GM23338 (cell line): ENCODE results near the gene SIRPB2.
A peak's percentile ranks its signal among the peaks of the same experiment; 100 is the strongest.

ENCODE experiments used
- CTCF ChIP-seq, 2 experiments: fragments of 200-600 bp in 1 of 2; sonication (generic) in 1 of 2; conservative IDR thresholded peaks; 2 replicates each; pipeline versions ENCODE4 v1.5.1 to v1.6.1; 2016 to 2017; ENCODE audit warnings: antibody characterized with exemption in 2 of 2, low read depth in 2 of 2, mild to moderate bottlenecking in 2 of 2, moderate library complexity in 1 of 2
- ETS1 ChIP-seq: IDR thresholded peaks from 2 replicates; pipeline ENCODE4 v1.6.1; 2016; ENCODE audit warnings: antibody characterized with exemption
- POLR2AphosphoS5 ChIP-seq: IDR thresholded peaks from 2 replicates; pipeline ENCODE4 v1.6.1; 2016; ENCODE audit warnings: antibody characterized with exemption, low read depth

GRCh38 chr20:1466211-1467081 is 24.8 kb downstream of the SIRPB2 start, which contains the start of gene NSFL1C:
- TF ChIP-seq ETS1 (no peak; the same call in 1 of the 2 replicates), CTCF (conservative IDR thresholded peaks at IDR 0.05; ENCODE audit: low read depth in 2 of 2) (peak; percentile 68 to 87), POLR2AphosphoS5 (peak; percentile 77)
